SU-DHL-6 (cell line): ENCODE data around the gene NEK4.

ENCODE experiments used
- H2AFZ ChIP-seq: fragments of 200-600 bp; sonication (generic); 2 replicates; pipeline ENCODE4 v1.6.1; 2014; ENCODE audit warnings: low read depth, mild to moderate bottlenecking, moderate library complexity, mixed read lengths, antibody characterized with exemption, low read length; ENCODE audit not compliant: severe bottlenecking
- H3F3A ChIP-seq: fragments of 200-600 bp; shearing (Covaris generic); 2 replicates; pipeline ENCODE4 v1.6.0; 2016; ENCODE audit warnings: antibody characterized with exemption, mild to moderate bottlenecking; ENCODE audit not compliant: insufficient read depth
- H3K27ac ChIP-seq: fragments of 200-600 bp; sonication (generic); 2 replicates; pipeline ENCODE4 v1.5.1; 2016; ENCODE audit warnings: low read depth, mild to moderate bottlenecking, low read length, moderate library complexity, mixed read lengths
- H3K27me3 ChIP-seq: fragments of 200-600 bp; sonication (generic), shearing (Covaris generic); 2 replicates; pipeline ENCODE4 v1.6.0; 2014; ENCODE audit warnings: mild to moderate bottlenecking, low read length
- H3K36me3 ChIP-seq: fragments of 200-600 bp; sonication (generic); 2 replicates; pipeline ENCODE4 v1.6.1; 2014; ENCODE audit warnings: mild to moderate bottlenecking, low read length, mixed read lengths
- H3K4me2 ChIP-seq: fragments of 300-600, 200-600 bp; shearing (Covaris generic), sonication (generic); 2 replicates; pipeline ENCODE4 v1.6.0; 2014; ENCODE audit warnings: low read length, low read depth, mild to moderate bottlenecking; ENCODE audit not compliant: poor library complexity, severe bottlenecking
- H3K4me3 ChIP-seq: fragments of 200-600 bp; sonication (generic); 2 replicates; pipeline ENCODE4 v1.5.1; 2014; ENCODE audit warnings: antibody characterized with exemption, low read length, mild to moderate bottlenecking, mixed read lengths; ENCODE audit not compliant: insufficient read depth, poor library complexity, severe bottlenecking
- H3K79me2 ChIP-seq: fragments of 200-600 bp; sonication (generic); 2 replicates; pipeline ENCODE4 v1.6.1; 2014; ENCODE audit warnings: mild to moderate bottlenecking, low read length, moderate library complexity; ENCODE audit not compliant: insufficient read depth
- H3K9ac ChIP-seq: fragments of 200-600 bp; sonication (generic); 2 replicates; pipeline ENCODE4 v1.7.0; 2014; ENCODE audit warnings: mild to moderate bottlenecking, low read length
- H3K9me2 ChIP-seq: fragments of 200-600 bp; sonication (generic); replicated peaks from 2 replicates; pipeline ENCODE4 v1.6.1; 2014; ENCODE audit warnings: low read length; ENCODE audit not compliant: insufficient read depth
- H3K9me3 ChIP-seq: fragments of 200-600 bp; sonication (generic); 2 replicates; pipeline ENCODE4 v1.6.1; 2014; ENCODE audit warnings: low read length, mixed read lengths; ENCODE audit not compliant: insufficient read depth
- H4K20me1 ChIP-seq: fragments of 200-600 bp; sonication (generic); 2 replicates; pipeline ENCODE4 v1.6.1; 2014; ENCODE audit warnings: low read depth, mild to moderate bottlenecking, antibody characterized with exemption, low read length, moderate library complexity, mixed read lengths
- EZH2phosphoT487 ChIP-seq: fragments of 200-600 bp; sonication (generic), shearing (Covaris generic); conservative IDR thresholded peaks from 2 replicates; pipeline ENCODE4 v1.6.1; 2018; ENCODE audit warnings: mild to moderate bottlenecking, antibody characterized with exemption, low read length, moderate library complexity, mixed read lengths
- TF ChIP-seq, protein P1 (sequence below): fragments of 200-600 bp; sonication (generic); IDR thresholded peaks from one replicate; pipeline ENCODE4 v1.5.1; 2017; ENCODE audit warnings: antibody characterized with exemption, mild to moderate bottlenecking, low read length, moderate library complexity; ENCODE audit not compliant: insufficient read depth, poor library complexity, severe bottlenecking

Gene NEK4

DNA sequence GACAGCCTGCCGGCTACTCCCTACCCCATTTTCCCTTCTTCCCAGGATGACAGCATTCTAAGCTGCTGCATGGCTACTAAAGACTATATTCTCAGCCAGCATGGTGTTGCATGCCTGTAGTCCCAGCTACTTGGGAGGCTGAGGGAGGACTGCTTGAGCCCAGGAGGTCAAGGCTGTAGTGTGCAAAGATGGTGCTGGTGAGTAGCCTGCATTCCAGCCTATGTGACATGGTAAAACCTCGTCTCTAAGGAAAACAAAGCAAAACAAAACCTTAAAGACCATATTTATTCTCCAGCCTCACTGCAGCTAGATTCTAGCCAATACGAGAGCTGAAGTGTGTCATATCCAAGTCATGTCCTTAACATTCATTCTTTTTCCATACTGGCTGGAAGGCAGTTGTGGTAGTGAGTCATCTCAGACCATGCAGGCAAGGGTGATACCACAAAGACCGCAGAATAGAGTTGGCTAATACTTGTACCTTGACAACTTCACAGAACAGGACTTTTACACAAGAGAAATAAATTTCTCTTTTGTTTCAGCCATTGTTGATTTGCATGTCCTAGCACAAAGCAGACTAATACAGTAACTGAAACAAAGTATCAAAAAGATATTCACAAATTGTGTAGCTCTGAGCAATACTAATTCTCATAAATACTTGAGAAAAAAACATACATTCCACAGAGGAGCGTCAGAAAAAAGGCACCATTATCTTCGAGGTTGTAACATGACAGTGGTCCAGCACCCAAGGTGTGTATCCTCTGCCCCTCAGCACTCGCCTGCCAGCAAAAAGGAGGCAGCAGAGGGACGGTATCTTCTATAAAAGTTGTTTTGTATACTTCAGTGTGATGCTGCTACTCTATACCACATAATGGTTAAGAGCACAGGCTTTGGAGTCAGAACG lies 99.9 kb downstream of the NEK4 start:
- no peak overlapping the region for H2AFZ ChIP-seq
- H3K9me2 ChIP-seq, result no peaks in the 10 kb centered on the region
- peaks cover 39% of the 10 kb centered on the region for H3K36me3 ChIP-seq
- H3K4me3 ChIP-seq, result no peak overlapping the region
- H3K79me2 ChIP-seq, result peaks cover 31% of the 10 kb centered on the region
- H3F3A ChIP-seq, result 0 out of 2 replicates have a peak, but pooled peaks cover 8% of the 10 kb centered on the region
- no peak overlapping the region for H3K4me2 ChIP-seq
- no peaks in the 10 kb centered on the region for H3K9me3 ChIP-seq
- H3K27ac ChIP-seq, result no peak overlapping the region
- TF ChIP-seq, protein P1, sequence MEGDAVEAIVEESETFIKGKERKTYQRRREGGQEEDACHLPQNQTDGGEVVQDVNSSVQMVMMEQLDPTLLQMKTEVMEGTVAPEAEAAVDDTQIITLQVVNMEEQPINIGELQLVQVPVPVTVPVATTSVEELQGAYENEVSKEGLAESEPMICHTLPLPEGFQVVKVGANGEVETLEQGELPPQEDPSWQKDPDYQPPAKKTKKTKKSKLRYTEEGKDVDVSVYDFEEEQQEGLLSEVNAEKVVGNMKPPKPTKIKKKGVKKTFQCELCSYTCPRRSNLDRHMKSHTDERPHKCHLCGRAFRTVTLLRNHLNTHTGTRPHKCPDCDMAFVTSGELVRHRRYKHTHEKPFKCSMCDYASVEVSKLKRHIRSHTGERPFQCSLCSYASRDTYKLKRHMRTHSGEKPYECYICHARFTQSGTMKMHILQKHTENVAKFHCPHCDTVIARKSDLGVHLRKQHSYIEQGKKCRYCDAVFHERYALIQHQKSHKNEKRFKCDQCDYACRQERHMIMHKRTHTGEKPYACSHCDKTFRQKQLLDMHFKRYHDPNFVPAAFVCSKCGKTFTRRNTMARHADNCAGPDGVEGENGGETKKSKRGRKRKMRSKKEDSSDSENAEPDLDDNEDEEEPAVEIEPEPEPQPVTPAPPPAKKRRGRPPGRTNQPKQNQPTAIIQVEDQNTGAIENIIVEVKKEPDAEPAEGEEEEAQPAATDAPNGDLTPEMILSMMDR, result no peak
- TF ChIP-seq EZH2phosphoT487, result no peak
- no peaks in the 10 kb centered on the region for H3K27me3 ChIP-seq
- no peaks in the 10 kb centered on the region for H4K20me1 ChIP-seq
- H3K9ac ChIP-seq, result no peak overlapping the region

DNA sequence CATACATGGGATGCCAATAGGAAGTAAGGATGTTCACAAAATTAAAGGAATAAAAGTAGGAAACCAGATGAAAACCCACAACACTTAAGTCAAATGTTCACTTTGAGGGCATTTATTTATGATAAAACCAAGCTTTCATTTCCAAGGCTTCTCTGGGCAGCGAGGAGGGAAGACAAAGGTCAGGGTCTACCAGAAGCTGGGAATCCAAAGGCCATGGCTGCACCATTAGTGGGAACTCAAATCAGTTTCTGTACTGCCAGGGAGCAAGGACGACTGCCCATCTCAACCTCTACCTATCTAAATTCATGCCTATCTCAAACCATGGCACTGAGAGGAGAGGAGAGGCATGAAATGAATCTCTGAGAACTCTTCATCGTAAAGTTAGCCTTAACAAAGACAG lies 107.6 kb downstream of the NEK4 start:
- TF ChIP-seq, protein P1, result no peak
- no peak for TF ChIP-seq EZH2phosphoT487

DNA sequence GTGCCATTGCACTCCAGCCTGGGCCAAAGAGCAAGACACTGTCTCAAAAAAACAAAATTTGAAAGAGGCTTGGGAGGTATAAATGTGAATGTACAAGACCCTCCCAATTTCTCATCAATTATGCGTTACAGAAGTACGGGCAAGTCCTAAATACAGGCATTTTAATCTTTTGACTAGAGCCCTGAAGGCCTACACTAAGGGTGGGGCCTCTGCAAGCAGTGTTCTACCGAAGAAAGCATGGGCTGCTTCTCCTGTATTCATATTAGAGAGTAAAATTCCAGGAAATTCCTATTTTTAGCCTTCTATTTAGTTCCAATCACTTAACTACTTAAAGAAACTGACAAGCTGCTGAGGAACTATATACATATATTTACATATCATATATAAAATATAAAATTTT lies 110.7 kb downstream of the NEK4 start:
- no peak overlapping the region for H3K4me3 ChIP-seq
- no peak overlapping the region for H2AFZ ChIP-seq
- H3K9me3 ChIP-seq, result no peaks in the 10 kb centered on the region
- H3K36me3 ChIP-seq, result peaks cover 30% of the 10 kb centered on the region
- no peaks in the 10 kb centered on the region for H3K9me2 ChIP-seq
- no peak overlapping the region for H3K4me2 ChIP-seq
- no peak overlapping the region for H3K9ac ChIP-seq
- no peaks in the 10 kb centered on the region for H3K27me3 ChIP-seq
- H3K79me2 ChIP-seq, result no peaks in the 10 kb centered on the region; the same call in 1 of the 2 replicates
- TF ChIP-seq EZH2phosphoT487, result no peak
- H3F3A ChIP-seq, result no peaks in the 10 kb centered on the region
- H3K27ac ChIP-seq, result no peak overlapping the region
- no peaks in the 10 kb centered on the region for H4K20me1 ChIP-seq

More for the DNA sequence above, 107.6 kb downstream of the NEK4 start:
- H3K9ac ChIP-seq, result no peak overlapping the region
- no peaks in the 10 kb centered on the region; the same call in 1 of the 2 replicates for H3K79me2 ChIP-seq
- peaks cover 30% of the 10 kb centered on the region for H3K36me3 ChIP-seq
- no peaks in the 10 kb centered on the region for H3K27me3 ChIP-seq
- no peak overlapping the region for H2AFZ ChIP-seq
- H3K9me2 ChIP-seq, result no peaks in the 10 kb centered on the region
- H3K4me2 ChIP-seq, result no peak overlapping the region
- no peaks in the 10 kb centered on the region for H3K9me3 ChIP-seq
- no peak overlapping the region for H3K4me3 ChIP-seq
- 0 out of 2 replicates have a peak, but pooled peaks cover 2% of the 10 kb centered on the region for H3F3A ChIP-seq
- H3K27ac ChIP-seq, result no peak overlapping the region
- no peaks in the 10 kb centered on the region for H4K20me1 ChIP-seq
